ENCODE results near the gene TSGA10IP.
A peak's percentile ranks its signal among the peaks of the same experiment; 100 is the strongest.

Gene TSGA10IP

DNA sequence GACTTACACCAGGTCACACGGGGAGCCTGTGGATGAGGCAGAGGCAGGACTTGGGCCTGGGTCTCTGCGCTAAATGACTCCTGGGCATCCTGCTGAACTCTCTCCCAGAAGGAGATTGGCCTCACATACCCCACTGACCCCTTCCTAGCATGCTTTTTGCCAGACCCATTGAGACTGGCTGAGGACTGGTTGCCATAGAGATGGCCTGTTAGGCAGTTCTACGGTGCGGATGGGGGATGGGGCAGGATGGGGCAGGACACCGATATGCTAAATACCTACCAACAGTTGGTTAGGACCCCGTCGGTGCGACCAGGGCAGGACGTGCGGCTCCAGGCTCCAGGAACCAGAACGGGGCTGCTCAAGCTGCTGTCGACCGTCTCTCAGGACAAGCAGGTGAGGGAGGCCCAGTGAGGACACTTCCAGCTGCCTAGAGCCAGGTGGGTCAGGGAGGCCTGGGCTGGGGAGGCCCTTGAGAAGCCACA, at the start of gene TSGA10IP:
Gene TSGA10IP (plus strand): TSS at position 51 of the 482 bp plus-strand sequence. CDS start 196 bp downstream, at position 247.
- DNase-seq (ENCODE audit: low read depth): no peak

DNA sequence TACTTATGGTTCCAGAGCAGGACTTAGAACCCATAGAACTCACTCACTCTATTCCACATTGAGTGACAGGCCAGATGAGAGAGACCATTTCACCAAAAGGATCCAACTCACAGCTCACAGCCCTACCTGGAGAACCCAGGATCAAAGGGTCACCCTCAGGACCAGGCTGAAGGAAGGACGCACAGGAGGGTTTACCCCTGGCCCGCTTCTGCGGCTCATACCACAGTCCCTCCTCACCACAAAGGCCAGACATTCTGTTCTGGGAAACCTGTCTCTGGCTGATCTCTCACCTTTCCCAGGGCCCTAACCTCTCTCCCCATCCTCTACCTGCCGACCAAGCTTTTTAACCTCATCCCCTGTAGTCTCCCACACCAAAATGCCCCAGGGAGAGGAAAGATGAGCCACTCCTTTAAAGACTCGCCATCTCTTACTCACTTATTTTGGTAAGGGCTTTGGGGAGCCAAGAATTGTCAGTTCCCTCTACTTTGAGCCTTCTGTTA, 49.7 kb upstream of the TSGA10IP start:
- peak; percentile 64 for DNase-seq (ENCODE audit: low read depth)

DNA sequence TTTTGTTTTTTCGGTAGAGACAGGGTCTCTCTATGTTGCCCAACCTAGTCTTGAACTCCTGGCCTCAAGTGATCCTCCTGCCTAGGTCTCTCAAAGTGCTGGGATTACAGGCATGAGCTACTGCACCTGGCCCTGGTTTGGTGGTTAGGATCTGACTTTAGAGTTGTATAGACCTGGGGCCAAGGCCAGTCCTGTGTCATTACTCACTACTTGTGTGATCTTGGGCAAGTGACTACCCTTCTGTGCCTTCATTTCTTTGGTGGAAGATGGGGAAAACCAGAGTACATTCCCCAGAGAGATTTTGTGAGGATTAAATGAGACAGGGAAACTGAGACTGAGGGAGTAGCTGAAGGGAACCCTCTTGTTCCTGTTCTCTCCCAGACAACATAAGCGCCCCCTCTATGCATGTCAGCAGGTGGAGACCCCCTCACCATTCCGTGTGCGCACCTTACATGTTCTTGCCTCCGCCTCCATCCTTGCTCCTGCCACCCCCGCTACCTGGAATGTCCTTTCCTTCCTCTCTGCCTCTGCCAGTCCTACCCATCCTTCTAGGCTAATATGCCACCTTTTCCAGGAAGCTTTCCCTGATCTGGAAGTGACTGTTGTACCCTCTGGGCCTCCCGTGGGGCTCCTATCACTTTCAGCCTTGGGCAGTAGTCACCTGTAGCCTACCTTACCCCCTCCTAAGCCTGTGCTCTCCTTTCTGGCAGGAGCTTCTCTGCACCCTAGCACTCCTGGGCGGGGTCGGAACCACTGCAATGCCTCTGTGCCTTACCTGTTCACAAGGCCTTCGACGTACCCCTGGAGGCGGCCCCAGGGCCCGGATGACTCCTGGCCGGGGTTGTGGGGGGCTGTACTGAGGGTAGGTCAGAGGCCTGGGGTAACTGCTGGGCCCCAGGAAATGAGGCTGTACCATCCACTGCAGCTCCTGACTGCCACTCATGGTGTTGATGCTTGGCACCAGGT, 49.0 kb upstream of the TSGA10IP start:
- peak; percentile 66 for DNase-seq (ENCODE audit: low read depth)

DNA sequence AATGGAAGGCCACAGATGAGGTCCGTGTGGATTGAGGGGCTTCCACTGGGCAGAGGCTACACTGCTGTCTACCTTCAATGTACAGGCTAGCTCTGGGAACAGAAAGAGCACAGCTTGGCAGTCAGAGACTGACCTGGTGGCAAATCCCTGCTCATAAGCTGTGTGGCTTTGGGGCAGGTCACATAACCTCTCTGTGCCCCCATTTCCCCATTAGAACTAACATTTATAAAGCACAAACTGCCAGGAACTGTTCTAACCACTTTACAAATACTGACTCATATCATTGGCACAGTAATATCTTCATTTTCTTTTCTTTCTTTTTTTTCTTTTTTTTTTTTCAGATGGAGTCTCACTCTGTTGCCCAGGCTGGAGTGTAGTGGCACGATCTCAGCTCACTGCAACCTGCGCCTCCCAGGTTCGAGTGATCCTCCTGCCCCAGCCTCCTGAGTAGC, 48.2 kb upstream of the TSGA10IP start:
- peak; percentile 39 for DNase-seq (ENCODE audit: low read depth)

DNA sequence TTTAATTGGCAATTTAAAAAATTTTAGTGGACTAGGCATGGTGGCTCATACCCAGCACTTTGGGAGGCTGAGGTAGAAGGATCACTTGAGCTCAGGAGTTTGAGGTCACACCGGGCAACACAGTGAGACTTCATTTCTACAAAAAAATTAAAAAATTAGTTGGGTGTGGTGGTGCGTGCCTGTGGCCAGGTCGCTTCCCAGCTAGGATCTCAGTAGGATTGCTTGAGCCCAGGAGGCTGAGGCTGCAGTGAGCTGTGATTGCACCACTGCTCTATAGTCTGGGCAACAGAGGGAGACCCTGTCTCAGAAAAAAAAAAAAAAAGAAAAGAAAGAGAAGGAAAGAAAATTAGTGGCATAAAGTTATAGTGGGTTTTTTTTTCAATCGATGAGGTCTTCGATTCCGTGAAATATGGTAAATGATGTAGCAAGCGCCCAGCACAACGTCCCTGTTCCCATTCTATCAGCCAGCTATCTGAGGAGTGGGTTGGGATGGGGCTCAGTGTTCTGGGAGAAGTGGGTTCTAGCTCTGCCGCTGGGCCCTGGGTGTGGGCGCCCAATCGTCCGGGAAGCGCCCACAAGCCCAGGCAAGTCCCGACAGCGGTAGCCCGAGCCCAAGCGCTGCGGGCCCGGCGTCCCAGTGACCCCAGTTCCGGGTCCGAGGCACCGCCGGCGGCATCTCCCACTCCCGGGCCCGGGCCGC, 46.5 kb upstream of the TSGA10IP start:
- no peak for DNase-seq (ENCODE audit: low read depth)

DNA sequence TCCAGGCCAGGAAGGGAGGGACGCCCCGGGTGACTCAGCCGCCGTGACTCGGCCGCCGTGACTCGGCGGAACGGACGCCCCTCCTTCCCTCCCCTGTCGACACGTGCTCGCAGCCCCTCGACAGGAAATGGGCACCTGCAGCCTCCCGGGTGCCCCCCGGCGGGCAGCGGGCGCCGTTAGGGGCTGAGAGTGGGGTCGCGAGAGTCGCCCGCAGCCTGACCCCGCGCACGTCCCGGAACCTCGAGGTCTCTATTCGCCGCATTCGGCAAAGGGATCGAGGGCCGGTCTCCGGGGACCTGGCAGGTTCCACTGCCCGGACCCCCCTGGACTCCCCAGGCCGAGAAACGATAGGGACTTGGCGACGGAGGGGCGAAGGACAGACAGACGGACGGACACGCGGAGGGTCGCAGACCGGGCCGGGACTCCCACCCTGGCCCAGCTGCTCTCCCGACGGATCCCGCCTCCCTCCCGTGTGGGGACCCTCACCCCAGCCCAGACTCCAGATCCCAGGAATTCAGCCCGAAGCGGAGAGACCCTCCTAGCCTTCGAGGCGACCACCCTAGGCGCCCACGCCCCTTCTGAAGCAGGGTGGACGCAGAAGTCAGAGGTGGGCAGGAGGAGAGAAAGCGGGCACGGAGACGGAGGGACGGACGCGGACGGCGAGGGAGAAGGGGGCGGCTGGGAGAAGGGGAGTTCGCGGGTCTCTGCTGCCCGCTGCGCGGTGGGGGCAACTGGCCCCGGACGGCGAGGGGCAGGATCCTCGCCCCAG, 45.7 kb upstream of the TSGA10IP start:
- peak; percentile 91 for DNase-seq (ENCODE audit: low read depth)

DNA sequence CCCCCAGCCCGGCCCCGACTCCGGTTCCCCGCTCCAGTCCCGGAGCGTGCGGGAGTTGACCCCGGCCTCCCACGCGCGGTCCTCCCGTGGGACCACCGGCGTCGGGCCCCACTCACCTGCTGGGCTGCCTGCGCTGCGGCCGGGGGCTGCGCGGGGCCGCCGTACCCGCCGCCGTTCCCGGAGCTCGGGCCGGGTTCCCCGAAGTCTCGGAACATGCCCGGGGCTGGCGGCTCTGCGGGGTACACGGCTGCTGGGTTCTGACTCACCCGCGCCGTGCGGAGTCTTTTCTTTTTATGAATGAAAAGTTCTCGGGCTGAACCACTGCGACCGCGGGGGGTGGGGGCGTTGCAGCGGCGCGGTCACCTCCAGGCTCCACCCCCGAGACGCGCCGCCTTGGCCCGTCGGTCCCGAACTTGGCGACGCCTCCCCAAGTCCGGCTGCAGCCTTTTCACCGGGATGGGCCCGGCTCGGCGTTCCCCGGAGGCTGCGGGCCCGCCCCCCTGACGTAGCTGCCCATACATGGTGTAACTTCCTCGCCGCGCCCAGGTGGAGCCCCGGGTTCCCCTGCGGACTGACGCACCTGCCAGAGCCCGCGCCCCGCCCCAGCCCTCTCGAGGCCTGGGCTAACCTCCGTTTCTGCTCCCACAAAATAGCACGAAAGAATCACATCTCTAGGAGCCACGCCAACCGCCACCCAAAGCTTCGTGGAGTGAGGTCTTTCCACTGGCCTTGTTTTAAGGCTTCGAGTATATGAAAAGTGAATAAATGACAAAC, 45.0 kb upstream of the TSGA10IP start, which contains the start of gene FOSL1:
Gene FOSL1 (minus strand): TSS at position 264 of the 774 bp plus-strand sequence. CDS start 49 bp downstream, at position 215.
- DNase-seq (ENCODE audit: low read depth): peak; percentile 98

DNA sequence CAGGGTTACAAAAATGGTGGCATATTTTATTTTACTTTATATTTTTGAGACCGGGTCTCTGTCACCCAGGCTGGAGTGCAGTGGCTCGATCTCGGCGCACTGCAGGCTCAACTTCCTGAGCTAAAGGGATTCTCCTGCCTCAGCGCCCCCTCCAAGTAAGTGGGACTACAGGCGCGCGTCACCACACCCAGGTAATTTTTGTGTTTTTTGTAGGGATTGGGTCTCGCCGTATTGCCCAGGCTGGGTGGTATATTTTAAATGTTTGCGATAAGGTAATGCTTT, 44.4 kb upstream of the TSGA10IP start:
- no peak for DNase-seq (ENCODE audit: low read depth)

DNA sequence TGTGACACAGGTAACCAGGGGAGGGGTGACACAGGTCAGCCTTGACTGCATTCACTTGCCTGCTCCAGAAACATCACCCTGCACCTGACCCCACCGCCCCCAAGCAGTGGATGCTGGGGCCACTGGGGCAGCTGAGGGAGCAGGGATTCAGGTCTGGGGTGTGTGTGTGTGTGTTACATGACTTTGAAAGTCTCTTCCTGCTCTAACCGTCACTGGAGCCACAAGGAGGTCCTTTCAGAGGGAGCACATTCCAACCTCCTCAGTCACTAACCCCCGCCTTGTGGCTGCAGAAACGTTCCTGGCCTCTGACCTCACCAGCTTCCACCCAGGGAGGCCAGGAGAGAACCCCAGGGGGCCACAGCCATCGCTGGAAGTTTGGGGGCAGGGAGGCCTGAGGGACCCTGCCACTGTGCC, 42.2 kb upstream of the TSGA10IP start:
- peak; percentile 99 for DNase-seq (ENCODE audit: low read depth)

DNA sequence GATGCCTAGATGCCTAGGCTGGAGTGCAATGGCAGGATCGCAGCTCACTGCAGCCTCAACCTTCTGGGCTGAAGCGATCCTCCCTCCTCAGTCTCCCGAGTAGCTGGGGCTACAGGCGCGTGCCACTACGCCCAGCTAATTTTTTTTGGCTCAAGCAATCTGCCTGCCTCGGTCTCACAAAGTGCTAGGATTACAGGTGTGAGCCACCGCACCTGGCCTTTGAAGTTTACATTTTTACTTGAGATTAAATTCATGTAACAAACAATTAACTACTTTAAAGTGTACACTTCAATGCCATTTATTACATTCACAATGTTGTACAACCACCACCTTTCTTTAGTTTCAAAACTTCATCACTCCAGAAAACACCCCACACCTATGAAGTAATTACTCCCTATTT, 41.6 kb upstream of the TSGA10IP start:
- DNase-seq (ENCODE audit: low read depth): no peak

DNA sequence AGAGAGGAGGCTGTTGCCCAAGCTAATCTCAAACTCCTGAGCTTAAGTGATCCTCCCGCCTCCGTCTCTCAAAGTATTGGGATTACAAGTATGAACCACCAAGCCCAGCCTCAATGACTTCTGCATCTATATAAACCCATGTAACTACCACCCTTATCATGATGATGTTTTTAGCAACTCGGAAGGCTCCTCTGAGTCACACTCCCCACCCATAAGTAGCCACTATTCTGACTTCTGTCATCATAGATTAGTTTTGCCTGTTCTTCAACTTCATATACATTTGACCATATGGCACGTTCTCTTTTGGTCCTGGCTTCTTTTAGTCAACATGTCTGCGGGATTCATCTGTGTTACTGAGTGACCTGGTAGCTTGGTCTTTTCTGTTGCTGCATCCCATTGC, 38.7 kb upstream of the TSGA10IP start:
- peak; percentile 55 for DNase-seq (ENCODE audit: low read depth)

DNA sequence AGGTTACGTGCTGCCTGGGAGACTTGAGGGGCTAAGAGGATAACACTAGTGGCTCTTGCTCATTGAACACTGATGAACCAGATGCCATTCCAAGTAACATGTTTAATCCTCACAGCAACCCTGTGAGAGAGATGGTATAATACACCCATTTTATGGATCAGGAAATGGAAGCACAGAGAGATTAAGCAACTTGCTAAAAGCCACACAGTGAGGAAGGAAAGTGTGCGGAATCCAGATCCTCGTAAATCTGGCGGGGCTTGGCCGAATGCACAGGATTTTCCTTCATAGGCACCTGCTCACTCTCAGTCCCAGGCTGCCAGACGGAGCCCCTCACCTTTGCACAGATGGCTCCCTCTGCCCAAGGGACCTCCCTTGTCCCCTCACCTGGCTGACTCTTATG, 37.4 kb upstream of the TSGA10IP start:
- no peak for DNase-seq (ENCODE audit: low read depth)

DNA sequence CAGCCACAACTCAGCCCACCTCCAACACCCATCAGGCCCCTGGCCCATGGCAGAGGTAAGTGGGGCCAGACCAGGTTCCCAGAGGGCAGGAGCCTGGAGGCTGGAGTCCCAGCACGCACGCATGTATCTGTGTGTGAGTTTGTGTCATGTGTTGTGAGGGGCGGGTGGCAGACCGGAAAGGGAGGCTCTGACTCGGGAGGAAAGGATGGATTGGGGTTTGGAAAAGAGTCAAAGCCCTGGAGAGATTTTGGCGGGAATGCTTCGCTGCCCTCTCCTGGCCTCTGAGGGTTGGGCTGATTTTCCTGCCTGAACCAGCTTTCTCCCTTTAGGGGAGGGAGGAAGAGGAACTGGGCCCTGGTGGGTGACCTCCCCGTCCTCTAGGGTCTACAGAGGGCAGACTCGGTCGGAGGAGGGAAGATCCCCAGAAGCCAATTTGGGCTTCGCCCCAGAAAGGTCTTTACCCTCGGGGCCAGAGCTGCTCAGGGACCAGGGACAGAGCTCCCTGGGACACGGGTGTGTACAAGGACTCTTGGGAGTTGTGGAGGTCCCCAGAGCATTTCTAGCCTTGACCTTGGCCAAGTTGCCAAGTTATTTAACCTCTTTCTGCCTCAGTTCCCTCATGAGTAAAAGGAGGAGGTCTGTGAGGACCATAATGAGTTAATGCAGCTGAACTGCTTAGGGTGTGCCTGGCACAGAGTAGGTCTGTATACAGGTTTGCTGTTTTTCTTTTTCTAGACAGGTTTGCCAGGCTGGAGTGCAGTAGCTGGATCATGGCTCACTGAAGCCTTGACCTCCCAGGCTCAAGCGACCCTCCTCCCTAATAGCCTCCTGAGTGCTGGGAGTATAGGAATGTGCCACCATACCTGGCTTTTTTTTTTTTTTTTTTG, 33.4 kb upstream of the TSGA10IP start:
- DNase-seq (ENCODE audit: low read depth): peak; percentile 99

DNA sequence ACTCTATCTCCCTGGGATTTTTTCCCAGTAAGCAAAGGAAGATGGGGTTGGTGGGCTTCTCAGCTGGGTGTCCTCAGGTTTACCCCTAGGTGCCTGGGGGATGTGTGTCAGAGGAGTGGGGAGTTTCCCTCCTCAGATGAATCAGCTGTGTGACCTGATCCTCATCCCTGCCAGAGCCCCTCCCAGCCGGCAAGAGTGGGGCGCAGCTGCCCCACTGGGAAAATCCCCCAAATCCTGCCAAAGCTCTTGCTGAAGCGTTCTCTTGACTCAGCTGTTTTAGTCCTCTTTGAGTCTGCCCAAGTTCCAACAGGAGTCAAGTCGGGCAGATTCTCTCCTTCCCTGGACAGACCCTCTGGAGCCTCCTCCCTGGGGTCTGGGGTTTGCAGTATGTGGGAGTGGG, 32.4 kb upstream of the TSGA10IP start:
- peak; percentile 97 for DNase-seq (ENCODE audit: low read depth)

DNA sequence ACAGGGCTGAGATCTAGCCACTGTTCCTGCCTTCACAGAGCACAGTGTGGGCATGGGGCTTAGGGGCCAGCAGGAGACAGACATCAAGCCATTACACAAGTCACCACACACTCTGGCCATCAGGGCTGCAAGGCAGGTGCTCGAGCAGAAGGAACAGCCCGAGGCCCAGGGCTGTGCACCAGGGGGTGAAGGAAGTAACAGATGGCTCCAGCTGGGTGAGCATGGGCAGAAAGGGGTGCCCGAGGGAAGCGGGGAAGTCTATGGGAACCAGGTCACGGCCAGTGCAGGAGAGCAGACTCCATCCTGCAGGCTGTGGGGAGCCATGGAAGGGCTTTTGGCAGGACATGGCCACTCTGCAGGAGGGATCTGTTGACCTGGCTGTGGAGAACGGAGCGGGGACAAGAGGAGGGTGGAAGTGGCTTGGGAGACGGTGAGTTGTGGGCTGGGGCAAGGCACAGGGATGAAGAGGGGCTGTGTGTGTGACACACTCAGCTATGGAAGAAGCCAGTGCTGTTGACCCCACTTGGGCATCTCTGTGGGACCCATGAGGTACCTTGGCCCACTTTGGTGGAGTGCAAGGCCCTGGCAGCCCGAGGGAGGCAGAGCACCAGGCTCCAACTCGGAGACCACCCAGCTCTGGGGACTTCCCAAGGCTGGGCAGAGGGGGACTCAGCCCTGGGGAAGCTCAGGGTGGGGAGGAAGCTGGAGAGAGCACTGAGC, 30.0 kb upstream of the TSGA10IP start:
- DNase-seq (ENCODE audit: low read depth): peak; percentile 56

DNA sequence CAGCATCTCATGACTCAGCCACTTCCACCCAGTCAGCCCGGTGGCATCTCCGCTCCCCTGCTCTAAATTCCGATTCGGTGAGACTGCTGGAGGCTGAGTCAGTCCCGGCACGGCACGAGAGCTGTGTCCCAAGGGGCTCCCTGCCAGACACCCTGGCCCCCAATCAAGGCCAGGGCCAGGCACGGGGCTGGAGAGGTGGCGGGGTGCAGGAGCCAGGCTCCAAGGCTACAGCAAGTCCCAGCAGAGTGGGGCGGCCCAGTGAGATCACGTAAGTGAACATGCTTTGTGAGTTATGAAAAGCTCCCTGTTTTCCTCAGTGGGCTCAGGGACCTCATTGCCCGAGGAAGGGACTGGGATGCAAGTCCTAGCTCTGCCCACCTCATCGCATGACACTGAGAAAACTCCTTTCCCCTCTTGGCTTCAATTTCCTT, 29.4 kb upstream of the TSGA10IP start:
- peak; percentile 100 for DNase-seq (ENCODE audit: low read depth)

DNA sequence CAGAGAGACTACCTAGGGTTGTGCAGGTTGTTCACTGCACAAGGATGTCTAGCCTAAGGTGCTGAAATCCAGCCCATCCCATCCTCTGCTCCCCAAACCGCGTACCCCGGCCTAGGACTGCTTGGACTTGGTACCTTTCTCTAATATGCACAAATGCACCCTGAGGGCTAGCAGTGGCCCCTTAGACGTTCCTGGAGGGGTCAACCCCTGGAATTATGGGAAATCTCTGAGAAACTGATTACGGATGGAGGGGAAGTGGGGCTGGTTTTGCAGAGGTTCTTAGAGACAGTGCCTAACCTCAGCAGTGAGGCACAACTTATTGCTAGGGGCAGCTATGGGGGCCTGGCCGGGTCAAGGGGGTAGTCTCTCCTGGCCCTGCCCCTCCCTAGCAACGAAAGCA, 28.9 kb upstream of the TSGA10IP start:
- DNase-seq (ENCODE audit: low read depth): no peak

DNA sequence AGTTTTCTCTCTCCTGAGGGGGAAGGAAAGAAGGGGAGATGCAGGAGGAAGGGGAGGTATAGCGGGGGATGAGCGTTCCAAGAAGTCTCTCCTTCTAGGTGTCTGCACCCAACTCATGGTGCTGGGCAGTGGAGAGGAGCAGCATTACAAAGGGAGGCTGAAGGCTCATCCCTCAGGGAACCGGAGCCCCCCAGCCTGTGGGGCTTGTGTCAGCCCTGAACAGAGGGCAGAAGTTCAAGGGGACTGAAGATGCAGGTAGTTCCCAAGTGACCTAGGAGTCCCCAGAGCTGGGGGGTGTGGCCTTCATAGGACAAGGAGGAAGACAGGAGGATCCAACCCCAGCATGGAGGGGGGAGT, 28.2 kb upstream of the TSGA10IP start:
- peak; percentile 36 for DNase-seq (ENCODE audit: low read depth)

DNA sequence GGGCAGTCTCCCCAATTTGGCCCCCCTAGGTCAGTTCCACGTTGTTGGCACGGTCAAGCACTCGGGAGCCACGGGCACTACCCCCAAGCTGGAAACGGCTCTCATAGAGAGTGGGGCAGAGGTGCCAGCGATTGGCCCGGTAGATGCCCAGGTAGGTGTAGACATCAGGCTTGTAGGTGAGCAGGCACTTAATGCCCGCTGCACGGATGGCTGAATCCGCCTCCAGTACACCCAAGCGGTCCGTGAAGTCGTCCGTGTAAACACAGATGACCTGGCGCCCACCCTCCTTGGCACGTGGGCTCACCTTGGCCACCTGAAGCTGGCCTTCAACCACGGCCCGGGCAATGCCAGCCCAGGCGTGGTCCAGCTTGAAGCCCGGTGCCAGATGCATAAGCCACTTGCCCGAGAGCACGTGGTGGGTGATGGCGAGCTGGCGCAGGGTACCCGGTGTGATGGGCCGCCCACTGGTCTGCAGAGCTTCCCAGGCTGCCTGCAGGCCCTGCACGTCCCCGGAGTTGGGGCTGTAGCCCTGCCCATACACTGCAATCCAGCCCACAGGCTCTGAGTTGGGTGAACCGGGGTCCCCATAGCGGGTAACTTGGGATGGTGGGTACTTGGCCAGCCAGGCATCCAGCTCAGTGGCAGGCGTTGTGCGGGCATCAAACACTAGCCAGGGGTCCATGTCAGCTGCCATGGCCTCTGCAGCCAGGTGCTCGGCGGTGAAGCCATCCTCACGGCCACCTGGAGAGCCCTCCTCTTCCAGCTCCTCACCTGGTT, 27.7 kb upstream of the TSGA10IP start:
- DNase-seq (ENCODE audit: low read depth): peak; percentile 20
